ENCODE measurements around the gene RNF115. TPM values are rescaled to one million over a fixed set of nuclear protein-coding genes. Genes with fewer than 3 reads are reported as not detected.

The RNF115 gene
- total RNA-seq (2012; rRNA removed) (22.5 and 22.9 TPM in 2 replicates), polyA plus RNA-seq (2012; rRNA removed) (11.5 and 13.5 TPM in 2 replicates), Bru-seq, nascent RNA (percentile 93 among the genes with signal in this experiment), BruChase-seq, experiment 1, labeled RNA remaining after a 6-hour chase (percentile 95 among the genes with signal in this experiment), BruChase-seq, experiment 2, labeled RNA remaining after a 2-hour chase (percentile 95 among the genes with signal in this experiment)
- polyA plus RNA-seq (2012; cell fraction: cytosol; rRNA removed): 3.0 and 3.1 TPM in 2 replicates
- 5.6 and 33.2 TPM in 2 replicates for polyA plus RNA-seq (2012; cell fraction: nucleus; rRNA removed; ENCODE audit: low replicate concordance)
- long read RNA-seq, full-length matches to known transcripts: 40 of 70 reads
- long read RNA-seq, partial matches to known transcripts: 6 of 70 reads
- long read RNA-seq, other reads (novel, unspliced or antisense): 24 of 70 reads

- Histone ChIP-seq H3K18ac (ENCODE audit: low read depth, low read length) (peak within 1 kb of the TSS; percentile 3), H2AK9ac (replicated peaks; ENCODE audit: low read depth, low read length, poor library complexity) (peak within 1 kb of the TSS; percentile 96), H3K27ac (ENCODE audit: insufficient read depth, low read length) (peak within 1 kb of the TSS; percentile 91), H3K14ac (replicated peaks; ENCODE audit: low read depth, low read length) (peak within 1 kb of the TSS; percentile 96), H3K56ac (ENCODE audit: extremely low read depth, insufficient read depth, low read length) (peak within 1 kb of the TSS; percentile 94), H3K27me3 (ENCODE audit: control insufficient read depth, insufficient read depth, low read length) (no peaks in the 10 kb centered on the region), H3K4me1 (ENCODE audit: control insufficient read depth, insufficient read depth, low read length) (0 out of 2 replicates have a peak, but pooled peaks cover 2% of the 10 kb centered on the region), H3K9me3 (ENCODE audit: control insufficient read depth, insufficient read depth, low read length) (peaks cover 2% of the 10 kb centered on the region; the same call in 1 of the 2 replicates), H3K23ac (ENCODE audit: low read depth, low read length) (peak within 1 kb of the TSS; percentile 98), H4K5ac (ENCODE audit: low read depth, low read length) (peak within 1 kb of the TSS; percentile 78), H4K20me1 (ENCODE audit: insufficient read depth, low read length) (no peaks in the 10 kb centered on the region), H2AK5ac (ENCODE audit: low read depth, low read length) (peak within 1 kb of the TSS; percentile 73), H2BK20ac (ENCODE audit: low read depth, low read length) (peak within 1 kb of the TSS; percentile 72; the same call in 1 of the 2 replicates), H3K4me2 (ENCODE audit: low read depth, low read length) (peak within 1 kb of the TSS; percentile 75), H3K4ac (ENCODE audit: low read depth, low read length) (peak within 1 kb of the TSS; percentile 90), H3K36me3 (ENCODE audit: control insufficient read depth, insufficient read depth, low read length) (peaks cover 15% of the 10 kb centered on the region), H3K9me1 (ENCODE audit: insufficient read depth, low read length) (peaks cover 6% of the 10 kb centered on the region), H3K9ac (ENCODE audit: low read depth, low read length) (peak within 1 kb of the TSS; percentile 91), H2BK15ac (ENCODE audit: low read depth, low read length) (peak within 1 kb of the TSS; percentile 58; the same call in 1 of the 3 replicates), H2BK5ac (ENCODE audit: low read depth, low read length, poor library complexity, severe bottlenecking) (peak within 1 kb of the TSS; percentile 90), H3K4me3 (ENCODE audit: insufficient read depth, low read depth, low read length) (peak within 1 kb of the TSS; percentile 53), H4K8ac (ENCODE audit: low read depth in 2 of 2, low read length in 2 of 2) (peak within 1 kb of the TSS; percentile 76 to 94), H3K79me1 (ENCODE audit: low read depth in 1 of 2, low read length in 2 of 2) (peaks cover 29 to 46% of the 10 kb centered on the region in 2 experiments), H2BK120ac (ENCODE audit: low read depth, low read length) (peak within 1 kb of the TSS; percentile 88), H4K91ac (ENCODE audit: insufficient read depth, low read depth, low read length) (peak within 1 kb of the TSS; percentile 96), H2AFZ (replicated peaks; ENCODE audit: low read length, poor library complexity) (peak within 1 kb of the TSS; percentile 98)
- in situ Hi-C loops (cut with MboI; ENCODE audit: low sequenced_read_pairs): no loop called here
- ChIA-PET POLR2A (ENCODE audit: unreplicated experiment) (interaction anchor here (0.6 kb wide), 2 partner anchors 41 to 46 kb away, joined by 4 to 6 read pairs; no protein-coding TSS in a partner anchor), CTCF (interaction anchor here (0.6 to 0.9 kb wide), 2 partner anchors 67 to 103 kb away, joined by 3 read pairs; no protein-coding TSS in a partner anchor)
- TF ChIP-seq POLR2A (IDR thresholded peaks at IDR 0.05; ENCODE audit: low read depth, low read length): peak; percentile 77
- TF ChIP-seq MAFK (IDR thresholded peaks at IDR 0.05; ENCODE audit: low read depth, low read length): no peak
- peak; percentile 36; the same call in 1 of the 2 replicates for TF ChIP-seq MXI1 (IDR thresholded peaks at IDR 0.05; ENCODE audit: borderline replicate concordance, low read depth, low read length)
- peak; percentile 48; the same call in 1 of the 2 replicates for TF ChIP-seq MAZ (IDR thresholded peaks at IDR 0.05; ENCODE audit: borderline replicate concordance, low read depth, low read length)
- TF ChIP-seq BHLHE40 (IDR thresholded peaks at IDR 0.05; ENCODE audit: low read depth, low read length): peak; percentile 94
- TF ChIP-seq NFE2L2 (IDR thresholded peaks at IDR 0.05; ENCODE audit: low read depth, low read length): no peak
- TF ChIP-seq USF2 (IDR thresholded peaks at IDR 0.05; ENCODE audit: low read depth, low read length): peak; percentile 86
- peak; percentile 90 for DNase-seq
- WGBS, 2 experiments (ENCODE audit: extremely low coverage in 2 of 2, insufficient read length in 1 of 2): 0% methylated on average over 29 of the region's 89 CpGs; no CpG with 5 or more reads in 1 of the 2 experiments
- peak; percentile 94 for ATAC-seq (ENCODE audit: low read depth)
- dilution Hi-C loops (cut with HindIII; ENCODE audit: low sequenced_read_pairs, unreplicated experiment): no loop called here
- intact Hi-C loops (cut with micrococcal nuclease): loop anchor here (10.0 kb wide), 1 partner anchor 99 kb away; no protein-coding TSS in a partner anchor
- BruUV-seq (replicated peaks): TSS peak; percentile 40
These were observed at the start of gene RNF115, which contains the start of gene POLR3C for GRCh38 chr1:145823565-145824498. TSS of gene RNF115 (minus strand) at chr1:145824095. CDS start at chr1:145823873, 222 bp downstream. TSS of gene POLR3C (plus strand) at chr1:145824200. CDS start at chr1:145825777, 1,577 bp downstream.

Measured in IMR-90 (cell line).